OCI-LY7 (cell line): Measurements from ENCODE around the gene UBAP2.

Source experiments
- CTCF ChIP-seq: fragments of 200-600 bp; sonication (generic); conservative IDR thresholded peaks from 2 replicates; pipeline ENCODE4 v1.5.1; 2014; ENCODE audit warnings: mild to moderate bottlenecking, antibody characterized with exemption, low read length, moderate library complexity, mixed read lengths
- EZH2phosphoT487 ChIP-seq: fragments of 200-600 bp; sonication (generic); IDR thresholded peaks from 2 replicates; pipeline ENCODE4 v1.6.1; 2018; ENCODE audit warnings: low read depth, borderline replicate concordance, mild to moderate bottlenecking, mixed run types, antibody characterized with exemption, low read length, moderate library complexity, mixed read lengths

DNA sequence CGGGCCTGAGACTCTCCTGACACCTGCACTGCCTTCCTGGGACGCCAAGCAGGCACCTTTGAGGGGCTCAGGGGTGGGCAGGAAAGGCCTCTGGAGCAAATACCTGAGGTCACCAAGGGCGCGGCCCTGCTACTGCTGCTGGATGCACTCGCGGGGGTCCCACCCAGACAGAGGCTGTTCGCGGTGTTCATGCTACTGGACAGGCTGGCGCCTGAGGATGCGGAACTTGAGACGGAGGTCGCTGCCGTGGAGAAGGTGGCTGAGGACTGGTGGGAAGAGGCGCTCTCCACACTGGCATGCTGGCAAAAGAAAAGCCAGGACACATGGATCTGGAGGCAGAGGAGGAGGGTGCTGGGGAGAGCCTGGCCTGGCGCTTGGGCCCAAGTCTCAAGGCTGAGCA is 121.0 kb downstream of the UBAP2 start:
- TF ChIP-seq CTCF (no peak), EZH2phosphoT487 (no peak)
